DMS53 treated with DMSO at 0.1 percent for 48 hours (cell line): Measurements from ENCODE around the gene TMEM81.

Source experiments
- DNase-seq: peaks from one replicate; lab custom pipeline; 2025; ENCODE audit not compliant: unreplicated experiment; lab: John Stamatoyannopoulos, UW

Gene TMEM81

DNA sequence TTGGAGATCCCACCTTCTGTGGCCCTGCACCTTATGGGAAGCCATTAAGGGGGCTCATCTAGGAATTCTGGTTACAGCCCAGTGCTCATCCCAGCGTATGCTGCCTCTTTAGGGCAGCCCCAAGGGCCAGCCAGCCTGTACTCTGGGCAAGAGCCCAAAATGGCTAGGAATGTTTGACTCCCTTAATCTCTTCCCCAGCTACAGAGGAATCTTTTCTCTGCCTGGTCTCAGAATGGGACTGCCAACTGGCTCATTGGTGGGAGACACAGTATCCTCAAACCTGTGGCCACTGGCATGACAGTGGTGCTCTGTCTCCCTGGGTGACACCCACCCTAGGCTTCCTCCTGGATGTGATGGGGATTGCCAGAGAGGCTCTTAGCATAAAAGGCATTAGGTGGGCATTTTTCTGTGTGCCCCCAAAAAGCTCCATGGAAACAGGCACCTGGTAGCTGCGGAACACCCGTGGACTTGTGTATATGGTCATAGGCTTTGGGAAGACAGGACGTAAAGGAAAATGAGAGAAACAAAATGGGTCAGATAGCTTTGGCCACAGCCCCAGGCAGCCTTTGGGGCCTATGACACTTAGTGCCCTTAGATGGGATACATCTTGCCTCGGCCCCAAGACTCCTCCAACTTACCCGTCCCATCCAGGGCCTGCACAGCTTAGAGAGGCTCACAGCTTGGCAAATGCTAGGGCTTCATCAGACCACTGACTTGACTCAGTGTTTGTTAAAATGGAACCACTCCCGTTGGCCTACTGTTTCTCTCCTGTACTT lies 6.9 kb downstream of the TMEM81 start:
- no peak for DNase-seq

DNA sequence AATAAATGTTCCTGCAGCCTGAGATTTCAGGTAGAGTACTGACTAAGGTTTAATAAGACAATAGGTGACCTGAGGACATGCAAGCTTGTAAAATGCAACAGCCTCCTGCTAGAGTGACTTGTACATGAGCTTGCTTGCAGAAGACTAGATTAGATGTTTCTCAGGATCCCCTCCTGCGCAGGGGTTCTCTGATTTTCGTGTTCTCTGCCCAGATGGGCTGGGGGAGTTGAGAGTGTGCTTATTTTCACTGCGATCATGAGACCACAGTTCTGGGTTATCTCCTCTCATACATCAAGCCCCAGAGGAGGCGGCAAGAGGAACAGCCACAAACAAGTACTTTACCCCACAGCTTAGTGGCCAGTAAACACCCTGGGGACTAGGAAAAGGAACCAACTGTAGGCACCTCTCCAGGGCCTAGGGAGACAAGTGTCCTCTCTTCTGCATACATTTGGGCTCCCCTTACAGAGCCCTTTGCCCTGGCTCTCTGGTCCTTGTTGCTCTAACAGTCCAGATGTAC lies 8.0 kb downstream of the TMEM81 start:
- DNase-seq = no peak

DNA sequence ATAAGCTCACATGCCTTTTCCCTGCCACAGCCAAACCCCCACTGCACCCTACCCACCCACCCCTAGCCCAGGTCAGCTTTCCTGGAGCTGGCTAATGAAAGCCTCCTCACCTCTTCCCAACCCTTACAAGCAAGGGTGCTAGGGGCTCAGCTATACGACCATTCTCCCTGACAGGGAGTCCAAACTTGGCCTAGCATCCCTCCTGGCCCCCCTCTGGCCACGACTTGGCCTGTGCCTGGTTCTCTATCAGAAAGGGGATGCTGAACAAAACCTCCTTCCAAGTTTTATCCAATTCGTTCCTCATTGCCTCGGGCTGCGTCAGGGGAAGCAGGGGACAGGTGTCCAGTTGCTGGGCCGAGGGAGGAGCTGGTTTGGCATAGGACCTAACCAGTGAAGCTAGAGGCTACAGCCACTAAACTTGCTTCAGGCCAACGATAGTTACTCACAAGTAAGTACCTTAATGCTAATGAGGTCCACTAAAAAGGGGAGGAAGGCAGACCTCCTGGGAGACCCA lies 8.6 kb downstream of the TMEM81 start:
- DNase-seq = no peak

DNA sequence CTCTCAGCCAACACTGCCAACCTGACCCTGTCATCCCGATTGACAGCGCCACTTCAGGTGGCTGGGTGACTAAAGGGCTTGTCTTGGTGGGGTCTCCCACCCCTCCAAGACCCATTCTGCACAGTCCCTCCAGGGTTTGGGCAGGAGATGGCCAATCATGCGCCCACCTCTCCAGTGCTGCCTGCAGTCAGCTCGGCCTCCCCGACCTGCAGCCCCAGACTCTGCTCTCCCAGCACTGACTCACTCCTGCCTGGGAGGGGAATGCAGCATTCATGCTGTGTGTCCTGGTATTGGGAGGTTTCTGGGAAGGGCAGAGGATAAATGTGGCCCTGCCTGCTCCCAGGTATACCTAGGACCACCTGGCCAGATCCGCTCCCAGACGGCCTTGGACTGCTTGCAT lies 9.7 kb downstream of the TMEM81 start:
- DNase-seq = no peak

DNA sequence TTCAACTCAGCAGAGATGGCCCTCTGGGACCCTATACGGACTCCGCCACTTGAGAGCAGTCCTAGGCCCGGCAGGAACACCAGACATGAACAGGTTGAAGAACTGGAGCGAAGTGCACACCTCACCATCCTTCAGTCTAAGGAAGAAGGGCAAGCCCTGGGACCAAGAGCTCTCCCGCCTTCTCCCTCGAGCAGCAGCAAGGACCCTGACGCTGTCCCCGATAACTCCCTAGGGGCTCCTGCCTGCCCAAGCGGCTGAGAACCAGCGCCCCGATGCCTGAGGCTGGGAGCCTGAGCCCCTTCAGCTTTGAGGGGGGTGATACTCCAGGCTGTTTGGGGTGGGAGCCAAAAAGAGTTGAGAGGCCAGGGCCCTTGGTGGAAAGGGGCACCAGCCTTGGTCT lies 10.2 kb downstream of the TMEM81 start:
- DNase-seq = no peak

DNA sequence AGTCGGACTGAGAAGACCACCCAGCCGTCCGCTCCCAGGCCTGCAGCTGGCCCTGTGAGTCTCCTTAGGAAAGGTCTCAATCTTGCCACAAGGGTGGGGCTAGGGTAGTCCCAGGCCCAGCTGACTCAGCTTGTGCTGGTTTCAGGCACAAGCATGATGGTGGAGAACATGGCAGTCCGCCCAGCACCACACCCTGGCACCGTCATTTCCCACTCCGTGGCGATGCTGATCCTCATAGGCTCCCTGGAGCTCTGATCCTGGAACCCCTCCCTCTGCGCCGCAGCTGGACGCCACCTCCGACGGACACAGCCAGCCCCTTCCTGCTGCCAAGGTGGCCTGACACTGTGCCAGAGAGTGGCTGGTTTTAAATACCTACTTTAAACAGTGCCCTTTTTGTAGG lies 10.7 kb downstream of the TMEM81 start:
- DNase-seq = no peak

DNA sequence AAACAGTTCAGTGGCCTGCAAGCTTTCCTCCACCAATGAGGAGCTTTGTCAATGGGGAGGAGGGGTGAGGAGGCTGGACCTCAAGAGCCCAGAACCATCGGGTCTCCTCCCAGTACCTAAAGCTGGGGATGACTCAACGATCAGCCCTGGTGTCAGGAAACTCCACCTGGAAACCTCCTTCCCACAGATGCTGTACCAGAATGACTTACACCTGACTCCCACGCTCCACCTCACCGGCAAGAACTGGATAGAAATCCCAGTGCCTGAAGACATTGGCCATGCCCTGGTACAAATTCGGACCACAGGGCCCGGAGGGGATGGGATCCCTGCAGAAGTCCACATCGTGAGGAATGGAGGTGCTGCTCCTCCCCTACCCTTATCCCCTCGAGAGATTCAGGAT lies 11.4 kb downstream of the TMEM81 start:
- DNase-seq = no peak

DNA sequence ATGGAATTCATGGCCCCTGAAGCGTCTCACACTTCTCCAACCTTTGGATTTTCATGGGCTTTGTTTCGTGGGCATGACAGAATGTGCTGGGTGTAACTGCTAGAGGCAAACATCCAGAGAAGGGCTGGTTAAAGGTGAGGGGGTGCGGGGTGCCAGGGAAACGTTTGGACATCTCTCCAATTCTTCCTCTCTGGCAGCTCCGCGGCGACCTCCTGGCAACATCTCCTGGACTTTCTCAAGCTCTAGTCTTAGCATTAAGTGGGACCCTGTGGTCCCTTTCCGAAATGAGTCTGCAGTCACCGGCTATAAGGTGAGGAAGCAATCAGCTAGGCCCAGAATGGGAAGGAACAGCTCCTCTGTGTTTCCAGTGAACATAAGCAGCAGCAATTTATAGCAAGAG lies 12.0 kb downstream of the TMEM81 start:
- no peak for DNase-seq

DNA sequence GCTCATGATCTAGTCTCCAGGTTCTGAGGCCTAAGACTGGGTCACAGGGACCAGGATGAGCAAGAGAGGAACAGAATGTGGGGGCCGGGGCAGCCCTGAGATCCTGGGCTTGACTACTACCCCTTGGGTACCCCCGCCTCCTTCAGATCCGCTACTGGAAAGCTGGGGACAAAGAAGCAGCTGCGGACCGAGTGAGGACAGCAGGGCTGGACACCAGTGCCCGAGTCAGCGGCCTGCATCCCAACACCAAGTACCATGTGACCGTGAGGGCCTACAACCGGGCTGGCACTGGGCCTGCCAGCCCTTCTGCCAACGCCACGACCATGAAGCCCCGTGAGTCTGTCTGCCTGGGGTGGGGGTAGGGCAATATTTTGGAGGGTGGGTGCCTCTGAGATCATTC lies 12.5 kb downstream of the TMEM81 start:
- no peak for DNase-seq

DNA sequence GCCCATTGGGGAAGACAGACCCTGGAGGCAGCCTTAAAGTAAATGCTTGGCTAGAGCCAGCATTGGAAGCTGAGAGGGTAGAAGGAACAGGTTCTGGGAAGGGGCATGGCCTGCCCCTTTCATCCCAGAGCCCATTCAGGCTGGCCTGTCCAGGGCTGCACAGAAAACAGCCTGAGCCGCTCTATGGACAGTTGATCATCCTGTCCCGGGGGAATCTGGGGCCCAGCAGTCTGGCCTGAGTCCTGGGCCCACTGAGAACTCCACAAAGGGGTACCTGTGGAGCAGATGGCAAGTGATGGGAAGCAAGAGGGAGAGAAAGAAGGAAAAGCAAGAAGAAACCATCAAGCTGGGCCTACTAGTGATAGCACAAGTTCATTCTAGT lies 13.2 kb downstream of the TMEM81 start:
- DNase-seq = no peak

DNA sequence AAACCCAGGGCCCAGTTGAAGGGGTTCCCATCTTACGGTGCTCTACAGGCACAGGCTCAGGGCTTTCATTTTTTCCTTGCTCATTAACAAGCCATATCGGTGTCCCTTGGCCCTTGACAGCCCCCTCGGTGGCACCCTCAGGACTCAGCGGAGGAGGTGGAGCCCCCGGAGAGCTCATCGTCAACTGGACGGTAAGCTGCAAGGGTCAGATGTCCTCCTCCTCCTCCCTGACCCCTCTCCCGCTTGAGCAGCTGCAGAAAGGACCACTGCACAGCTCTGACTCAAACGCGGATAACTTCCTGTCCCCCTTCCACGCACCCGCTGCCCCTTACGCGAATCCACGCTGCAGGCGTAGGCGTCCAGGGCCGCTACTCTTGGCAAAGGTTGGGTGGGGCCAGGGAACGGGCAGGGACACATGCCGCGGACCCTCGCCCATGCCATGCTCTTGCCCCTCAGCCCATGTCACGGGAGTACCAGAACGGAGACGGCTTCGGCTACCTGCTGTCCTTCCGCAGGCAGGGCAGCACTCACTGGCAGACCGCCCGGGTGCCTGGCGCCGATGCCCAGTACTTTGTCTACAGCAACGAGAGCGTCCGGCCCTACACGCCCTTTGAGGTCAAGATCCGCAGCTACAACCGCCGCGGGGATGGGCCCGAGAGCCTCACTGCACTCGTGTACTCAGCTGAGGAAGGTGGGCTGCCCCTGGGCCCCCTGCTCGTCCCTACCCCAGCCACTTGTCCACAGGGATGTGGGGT lies 14.7 kb downstream of the TMEM81 start:
- DNase-seq = peak; percentile 14

DNA sequence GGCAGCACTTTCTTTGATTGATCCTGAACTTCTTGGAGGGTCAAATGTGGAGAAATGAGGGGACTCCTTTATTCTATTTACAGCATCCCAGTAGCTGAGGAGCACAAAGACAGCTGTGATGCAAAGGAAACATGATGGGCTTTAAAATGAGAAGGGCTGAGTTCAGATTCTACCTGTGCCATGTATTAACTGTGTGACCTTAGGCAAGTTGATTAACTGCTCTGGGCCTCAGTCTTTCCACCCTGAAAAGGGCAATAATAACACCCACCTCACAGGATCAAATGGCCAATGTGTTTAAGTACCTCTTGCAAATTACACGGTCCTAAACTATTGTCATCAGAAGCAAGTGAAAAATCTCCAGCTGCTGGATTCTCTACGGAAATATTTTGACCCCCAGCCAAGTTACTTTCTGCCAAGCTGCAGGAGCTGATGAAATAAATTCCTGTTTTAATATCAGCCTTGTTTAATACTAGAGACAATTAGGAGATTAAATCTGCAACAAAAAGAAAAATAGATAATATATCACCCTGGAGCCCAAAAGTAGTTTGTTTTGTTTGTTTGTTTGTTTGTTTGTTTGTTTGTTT lies 15.7 kb downstream of the TMEM81 start:
- DNase-seq = no peak

DNA sequence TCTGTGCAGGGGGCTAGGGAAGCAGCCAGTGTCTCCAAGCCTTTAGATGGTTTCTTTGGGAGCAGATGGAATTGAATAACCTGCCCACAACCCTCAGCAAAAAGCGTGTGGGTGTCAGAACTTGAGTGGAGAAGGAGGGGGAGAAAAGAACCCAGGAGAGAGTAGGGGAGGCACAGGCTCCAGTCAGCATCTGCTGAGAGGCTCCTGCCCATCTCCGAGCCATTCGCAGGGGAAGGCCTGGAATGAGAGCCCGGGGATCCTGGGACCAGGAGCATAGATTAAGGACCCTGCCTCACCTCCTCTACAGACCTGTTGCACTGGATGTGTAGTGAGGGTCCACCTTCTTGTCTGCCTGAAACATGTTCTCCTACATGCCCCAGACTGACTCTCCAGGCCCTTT lies 16.3 kb downstream of the TMEM81 start:
- DNase-seq = no peak

DNA sequence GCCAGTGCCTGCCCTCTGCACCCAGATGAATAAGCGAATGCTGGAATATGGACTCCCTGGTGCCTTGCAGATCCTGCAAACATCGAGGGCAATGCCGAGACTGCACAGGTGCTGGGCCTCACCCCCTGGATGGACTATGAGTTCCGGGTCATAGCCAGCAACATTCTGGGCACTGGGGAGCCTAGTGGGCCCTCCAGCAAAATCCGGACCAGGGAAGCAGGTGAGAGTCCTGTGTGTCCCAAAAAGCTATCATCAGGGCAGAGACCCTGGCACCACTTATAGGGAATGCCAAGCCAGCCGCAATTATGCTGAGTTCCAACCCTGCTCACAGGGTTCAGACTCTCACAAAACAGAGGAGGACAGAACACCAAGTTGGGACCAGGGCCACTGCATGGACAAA lies 17.2 kb downstream of the TMEM81 start:
- DNase-seq = no peak

DNA sequence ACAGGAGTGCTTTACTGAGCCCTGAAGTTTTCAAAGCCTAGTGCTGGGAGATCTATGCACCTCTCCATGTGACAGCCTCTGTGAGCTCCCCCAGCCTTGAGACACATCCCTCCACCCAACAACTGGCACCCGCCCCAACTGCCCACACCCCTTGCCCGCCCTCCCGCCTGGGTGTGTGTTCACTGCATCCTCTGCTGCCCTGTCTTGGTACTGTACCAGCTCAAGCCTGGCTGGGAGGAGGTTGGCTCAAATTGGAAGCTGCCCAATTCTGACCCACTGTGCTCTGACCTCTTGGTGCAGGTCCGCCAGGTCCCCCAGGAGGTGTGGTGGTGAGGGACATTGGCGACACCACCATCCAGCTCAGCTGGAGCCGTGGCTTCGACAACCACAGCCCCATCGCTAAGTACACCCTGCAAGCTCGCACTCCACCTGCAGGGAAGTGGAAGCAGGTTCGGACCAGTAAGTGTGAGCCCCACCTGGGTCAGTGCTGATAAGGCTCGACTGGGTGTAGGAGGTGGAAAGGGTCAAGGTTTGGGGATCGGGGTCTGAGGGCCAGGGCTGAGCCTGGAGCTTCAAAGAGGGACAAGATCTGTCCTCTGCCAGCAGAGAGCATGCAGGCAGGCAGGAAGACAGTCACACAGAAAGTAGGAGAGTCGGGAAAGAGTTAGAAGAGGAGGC lies 18.0 kb downstream of the TMEM81 start:
- DNase-seq = no peak

DNA sequence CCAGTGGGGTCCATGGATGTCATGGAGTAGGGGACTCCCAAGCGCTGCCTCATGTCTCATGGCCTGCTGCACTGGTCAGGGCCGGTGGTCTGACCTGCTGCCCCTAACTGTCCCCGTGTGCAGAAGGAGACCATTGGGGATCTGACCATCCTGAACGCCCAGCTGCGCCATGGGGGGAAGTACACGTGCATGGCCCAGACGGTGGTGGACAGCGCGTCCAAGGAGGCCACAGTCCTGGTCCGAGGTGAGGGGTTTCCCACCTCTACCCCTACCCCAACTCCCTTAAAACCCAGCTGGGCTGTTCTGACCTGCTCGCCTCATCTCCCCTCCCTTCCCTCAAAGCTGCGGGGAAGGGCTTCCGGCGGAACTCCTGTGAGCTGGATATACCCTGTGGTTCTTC lies 18.6 kb downstream of the TMEM81 start:
- no peak for DNase-seq

DNA sequence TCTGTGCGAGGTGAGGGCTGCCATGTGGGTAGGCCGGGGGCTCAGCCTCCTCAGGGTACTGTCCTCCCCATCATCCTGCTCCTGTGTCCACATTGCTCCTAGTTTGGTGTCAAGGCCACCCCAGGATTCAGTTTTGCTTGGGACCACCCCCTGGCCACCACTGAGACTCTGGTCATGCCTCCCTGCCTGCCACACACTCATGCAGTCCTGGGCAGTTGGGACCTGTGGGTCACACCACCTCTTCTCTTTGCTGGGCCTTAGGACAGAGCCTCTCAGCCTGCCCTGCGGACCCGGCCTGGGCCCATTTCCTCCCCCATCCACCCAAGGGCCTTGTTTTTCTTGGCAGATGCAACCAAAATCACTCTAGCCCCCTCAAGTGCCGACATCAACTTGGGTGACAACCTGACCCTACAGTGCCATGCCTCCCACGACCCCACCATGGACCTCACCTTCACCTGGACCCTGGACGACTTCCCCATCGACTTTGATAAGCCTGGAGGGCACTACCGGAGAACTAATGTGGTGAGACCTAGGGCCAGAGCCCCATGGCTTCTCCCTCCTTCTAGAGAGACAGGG lies 19.4 kb downstream of the TMEM81 start:
- no peak for DNase-seq

DNA sequence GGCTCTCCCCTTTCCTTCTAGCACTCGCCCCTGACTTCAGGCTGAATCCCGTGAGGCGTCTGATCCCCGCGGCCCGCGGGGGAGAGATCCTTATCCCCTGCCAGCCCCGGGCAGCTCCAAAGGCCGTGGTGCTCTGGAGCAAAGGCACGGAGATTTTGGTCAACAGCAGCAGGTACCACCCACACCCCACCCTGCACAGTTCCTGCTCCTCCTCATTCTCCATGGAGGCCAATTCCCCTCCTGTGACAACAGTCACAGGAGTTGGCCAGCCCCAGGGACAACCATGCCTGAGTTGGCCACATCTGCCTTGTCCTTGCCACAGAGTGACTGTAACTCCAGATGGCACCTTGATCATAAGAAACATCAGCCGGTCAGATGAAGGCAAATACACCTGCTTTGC lies 20.0 kb downstream of the TMEM81 start:
- no peak for DNase-seq

DNA sequence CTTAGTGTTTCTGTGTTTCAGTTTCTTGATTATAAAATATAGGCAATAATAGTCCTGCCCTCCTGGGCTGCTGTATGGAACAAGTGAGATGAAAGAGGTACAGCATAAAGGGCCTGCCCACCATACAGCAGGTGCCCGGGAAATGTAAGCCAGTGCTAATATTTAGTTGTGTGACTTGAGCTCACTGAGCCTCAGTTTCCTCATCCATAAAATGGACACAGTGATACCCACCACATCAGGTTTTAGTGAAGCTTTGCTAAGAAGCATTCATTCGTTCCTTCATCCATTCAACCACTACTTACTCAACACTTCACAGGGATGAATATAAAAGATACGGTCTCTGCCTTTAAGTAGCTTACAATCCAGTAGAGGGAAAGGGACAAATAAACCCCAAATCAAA lies 21.4 kb downstream of the TMEM81 start:
- no peak for DNase-seq

DNA sequence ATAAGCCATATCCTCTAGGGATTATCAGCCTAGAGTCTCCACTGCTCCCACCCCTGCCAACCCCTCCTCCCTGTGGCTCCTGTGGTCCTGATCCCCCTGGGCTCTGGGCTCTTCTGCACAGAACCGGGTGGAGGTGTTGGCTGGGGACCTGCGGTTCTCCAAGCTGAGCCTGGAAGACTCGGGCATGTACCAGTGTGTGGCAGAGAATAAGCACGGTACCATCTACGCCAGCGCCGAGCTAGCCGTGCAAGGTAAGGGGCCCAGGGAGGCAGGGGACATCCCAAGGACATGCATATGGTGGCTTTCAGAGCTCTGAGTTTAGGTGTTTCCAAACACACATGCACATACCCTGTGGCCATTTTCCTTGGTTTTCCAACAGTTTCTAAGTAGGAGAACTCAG lies 21.9 kb downstream of the TMEM81 start:
- DNase-seq = no peak

DNA sequence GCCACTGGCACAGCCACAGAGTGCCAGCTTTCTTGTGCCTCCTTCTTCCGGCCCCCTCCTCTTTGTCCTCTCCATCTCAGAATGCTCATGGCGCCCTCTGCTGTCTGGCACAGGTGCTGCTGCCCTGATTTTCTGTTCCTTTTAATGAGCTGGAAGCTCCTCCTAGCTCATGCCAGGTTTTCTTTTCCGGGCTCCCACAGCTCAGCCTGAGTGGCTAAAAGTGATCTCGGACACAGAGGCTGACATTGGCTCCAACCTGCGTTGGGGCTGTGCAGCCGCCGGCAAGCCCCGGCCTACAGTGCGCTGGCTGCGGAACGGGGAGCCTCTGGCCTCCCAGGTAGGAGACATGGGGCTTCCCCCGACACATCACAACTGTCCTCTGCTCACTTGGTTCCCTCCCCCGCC lies 22.6 kb downstream of the TMEM81 start:
- DNase-seq = peak; percentile 90
